ENCODE results near the gene ERV3-1.

DNA sequence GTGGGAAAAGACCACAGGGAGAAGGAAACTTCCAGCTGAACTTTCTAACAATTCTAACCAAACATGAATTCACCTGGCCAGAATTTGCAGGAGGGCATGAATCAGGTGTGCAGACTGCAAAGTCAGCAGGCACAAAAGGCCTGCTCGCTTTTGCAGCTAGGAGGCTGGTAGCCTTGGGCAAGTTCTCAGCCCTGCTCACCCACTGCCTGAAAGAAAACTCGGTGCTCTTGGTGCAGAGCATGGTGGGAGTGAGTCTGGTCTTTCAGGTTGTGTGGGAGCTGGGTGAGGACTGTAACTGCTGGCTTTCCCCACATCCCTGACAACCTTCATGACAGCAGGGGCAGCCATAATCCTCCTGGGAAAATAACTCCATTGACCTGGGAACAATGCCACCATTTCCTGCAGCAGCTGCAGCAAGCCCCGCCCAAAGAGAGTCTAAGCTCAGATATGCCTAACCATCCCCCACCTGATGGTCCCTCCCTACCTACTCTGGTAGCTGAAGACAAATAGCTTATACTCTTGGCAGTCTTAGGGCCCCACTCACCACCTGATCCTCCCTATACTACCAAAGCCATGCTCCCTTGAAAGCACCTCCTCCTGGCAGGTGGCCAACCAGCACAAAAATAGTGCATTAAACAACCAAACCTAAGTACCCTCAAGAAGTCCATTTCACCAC lies 47.3 kb downstream of the ERV3-1 start:
- TF ChIP-seq, protein P1, sequence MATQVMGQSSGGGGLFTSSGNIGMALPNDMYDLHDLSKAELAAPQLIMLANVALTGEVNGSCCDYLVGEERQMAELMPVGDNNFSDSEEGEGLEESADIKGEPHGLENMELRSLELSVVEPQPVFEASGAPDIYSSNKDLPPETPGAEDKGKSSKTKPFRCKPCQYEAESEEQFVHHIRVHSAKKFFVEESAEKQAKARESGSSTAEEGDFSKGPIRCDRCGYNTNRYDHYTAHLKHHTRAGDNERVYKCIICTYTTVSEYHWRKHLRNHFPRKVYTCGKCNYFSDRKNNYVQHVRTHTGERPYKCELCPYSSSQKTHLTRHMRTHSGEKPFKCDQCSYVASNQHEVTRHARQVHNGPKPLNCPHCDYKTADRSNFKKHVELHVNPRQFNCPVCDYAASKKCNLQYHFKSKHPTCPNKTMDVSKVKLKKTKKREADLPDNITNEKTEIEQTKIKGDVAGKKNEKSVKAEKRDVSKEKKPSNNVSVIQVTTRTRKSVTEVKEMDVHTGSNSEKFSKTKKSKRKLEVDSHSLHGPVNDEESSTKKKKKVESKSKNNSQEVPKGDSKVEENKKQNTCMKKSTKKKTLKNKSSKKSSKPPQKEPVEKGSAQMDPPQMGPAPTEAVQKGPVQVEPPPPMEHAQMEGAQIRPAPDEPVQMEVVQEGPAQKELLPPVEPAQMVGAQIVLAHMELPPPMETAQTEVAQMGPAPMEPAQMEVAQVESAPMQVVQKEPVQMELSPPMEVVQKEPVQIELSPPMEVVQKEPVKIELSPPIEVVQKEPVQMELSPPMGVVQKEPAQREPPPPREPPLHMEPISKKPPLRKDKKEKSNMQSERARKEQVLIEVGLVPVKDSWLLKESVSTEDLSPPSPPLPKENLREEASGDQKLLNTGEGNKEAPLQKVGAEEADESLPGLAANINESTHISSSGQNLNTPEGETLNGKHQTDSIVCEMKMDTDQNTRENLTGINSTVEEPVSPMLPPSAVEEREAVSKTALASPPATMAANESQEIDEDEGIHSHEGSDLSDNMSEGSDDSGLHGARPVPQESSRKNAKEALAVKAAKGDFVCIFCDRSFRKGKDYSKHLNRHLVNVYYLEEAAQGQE (IDR thresholded peaks at IDR 0.05; ENCODE audit: unreplicated experiment), result no peak
- TF ChIP-seq, protein P2, sequence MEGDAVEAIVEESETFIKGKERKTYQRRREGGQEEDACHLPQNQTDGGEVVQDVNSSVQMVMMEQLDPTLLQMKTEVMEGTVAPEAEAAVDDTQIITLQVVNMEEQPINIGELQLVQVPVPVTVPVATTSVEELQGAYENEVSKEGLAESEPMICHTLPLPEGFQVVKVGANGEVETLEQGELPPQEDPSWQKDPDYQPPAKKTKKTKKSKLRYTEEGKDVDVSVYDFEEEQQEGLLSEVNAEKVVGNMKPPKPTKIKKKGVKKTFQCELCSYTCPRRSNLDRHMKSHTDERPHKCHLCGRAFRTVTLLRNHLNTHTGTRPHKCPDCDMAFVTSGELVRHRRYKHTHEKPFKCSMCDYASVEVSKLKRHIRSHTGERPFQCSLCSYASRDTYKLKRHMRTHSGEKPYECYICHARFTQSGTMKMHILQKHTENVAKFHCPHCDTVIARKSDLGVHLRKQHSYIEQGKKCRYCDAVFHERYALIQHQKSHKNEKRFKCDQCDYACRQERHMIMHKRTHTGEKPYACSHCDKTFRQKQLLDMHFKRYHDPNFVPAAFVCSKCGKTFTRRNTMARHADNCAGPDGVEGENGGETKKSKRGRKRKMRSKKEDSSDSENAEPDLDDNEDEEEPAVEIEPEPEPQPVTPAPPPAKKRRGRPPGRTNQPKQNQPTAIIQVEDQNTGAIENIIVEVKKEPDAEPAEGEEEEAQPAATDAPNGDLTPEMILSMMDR (conservative IDR thresholded peaks at IDR 0.05; ENCODE audit: low read depth in 2 of 2), result no peak
- no peak for TF ChIP-seq POLR2AphosphoS5 (IDR thresholded peaks at IDR 0.05; ENCODE audit: low read depth)
- no peak for TF ChIP-seq EZH2 (IDR thresholded peaks at IDR 0.05; ENCODE audit: low read depth, unreplicated experiment)
- TF ChIP-seq EZH2phosphoT487 (IDR thresholded peaks at IDR 0.05; ENCODE audit: unreplicated experiment), result no peak
- TF ChIP-seq JUNB (IDR thresholded peaks at IDR 0.05; ENCODE audit: unreplicated experiment), result no peak
- TF ChIP-seq ZNF114 (CRISPR knock-in tag; IDR thresholded peaks at IDR 0.05), result no peak
- TF ChIP-seq CREB1 (CRISPR knock-in tag; IDR thresholded peaks at IDR 0.05; ENCODE audit: low read depth), result no peak

Measured in GM23338 (cell line).